GM21390 (cell line): Measurements from ENCODE around the gene MED12L.
"Not testable (repeated sequence)": the region's sequence is repeated elsewhere in the genome, so short reads cannot be mapped to it uniquely, and the experiment has no call there.

Experiments
- ATAC-seq: cut with Tn5 transposase; IDR thresholded peaks from one replicate; pipeline ENCODE4 v1.9.1; 2021; ENCODE audit not compliant: unreplicated experiment

MED12L gene

GRCh38 chr3:151209654-151210053, 124.2 kb downstream of the MED12L start:
- ATAC-seq: no peak

GRCh38 chr3:151210676-151211381, 125.4 kb downstream of the MED12L start:
- peak; percentile 79 for ATAC-seq

GRCh38 chr3:151213151-151213550, 127.7 kb downstream of the MED12L start:
- ATAC-seq: no peak

GRCh38 chr3:151213881-151214280, 128.4 kb downstream of the MED12L start:
- no peak for ATAC-seq

GRCh38 chr3:151214459-151214858, 129.0 kb downstream of the MED12L start:
- no peak for ATAC-seq

GRCh38 chr3:151216641-151217607, 131.5 kb downstream of the MED12L start:
- no peak for ATAC-seq

- no peak for ATAC-seq
Measured at GRCh38 chr3:151218136-151218535, 132.7 kb downstream of the MED12L start.

- no peak for ATAC-seq
Measured at GRCh38 chr3:151219056-151219455, 133.6 kb downstream of the MED12L start.

- no peak for ATAC-seq
Measured at GRCh38 chr3:151224268-151224866, 138.9 kb downstream of the MED12L start.

GRCh38 chr3:151225040-151225975, 139.8 kb downstream of the MED12L start:
- ATAC-seq: no peak

GRCh38 chr3:151226088-151226563, 140.7 kb downstream of the MED12L start:
- no peak for ATAC-seq

- no peak for ATAC-seq
Measured at GRCh38 chr3:151226825-151227224, 141.4 kb downstream of the MED12L start.

GRCh38 chr3:151227266-151227806, 141.9 kb downstream of the MED12L start:
- peak; percentile 20 for ATAC-seq

GRCh38 chr3:151227807-151228665, 142.6 kb downstream of the MED12L start:
- ATAC-seq: peak; percentile 80

GRCh38 chr3:151228666-151229040, 143.2 kb downstream of the MED12L start:
- ATAC-seq: no peak

GRCh38 chr3:151230646-151231045, 145.2 kb downstream of the MED12L start:
- ATAC-seq: peak; percentile 49

GRCh38 chr3:151232403-151232802, 146.9 kb downstream of the MED12L start:
- not testable (repeated sequence) for ATAC-seq

- no peak for ATAC-seq
Measured at GRCh38 chr3:151232991-151233390, 147.5 kb downstream of the MED12L start.

GRCh38 chr3:151234825-151235224, 149.4 kb downstream of the MED12L start:
- ATAC-seq: no peak
